ENCODE results near the gene TET1. TPM values are rescaled to one million over a fixed set of nuclear protein-coding genes. Genes with fewer than 3 reads are reported as not detected.
A peak's percentile ranks its signal among the peaks of the same experiment; 100 is the strongest.
"Not testable (repeated sequence)": the region's sequence is repeated elsewhere in the genome, so short reads cannot be mapped to it uniquely, and the experiment has no call there.

TET1 gene
- total RNA-seq, 2 experiments from 2014 or later = 0.72 to 0.82 TPM

GRCh38 chr10:68559251-68559650 is 886 bp upstream of the TET1 start:
- Mint-ChIP-seq H3K27ac (no peak overlapping the region), H3K4me1 (peaks cover 17% of the 10 kb centered on the region), H3K36me3 (peaks cover 2% of the 10 kb centered on the region), H3K9me3 (no peaks in the 10 kb centered on the region), H3K4me3 (no peak overlapping the region), H3K27me3 (peaks cover 60% of the 10 kb centered on the region)
- no peak for DNase-seq

GRCh38 chr10:68559841-68560185 is 324 bp upstream of the TET1 start:
- H3K27me3 Mint-ChIP-seq = peaks cover 65% of the 10 kb centered on the region

GRCh38 chr10:68560943-68561864 is 1.1 kb downstream of the TET1 start:
- Mint-ChIP-seq H3K27me3 (peaks cover 70% of the 10 kb centered on the region), H3K4me1 (peaks cover 17% of the 10 kb centered on the region), H3K27ac (no peak overlapping the region), H3K9me3 (no peaks in the 10 kb centered on the region), H3K4me3 (peak overlapping the region; percentile 74), H3K36me3 (peaks cover 2% of the 10 kb centered on the region)
- DNase-seq = peak; percentile 8

More at GRCh38 chr10:68559841-68560185, 324 bp upstream of the TET1 start:
- Mint-ChIP-seq H3K9me3 (no peaks in the 10 kb centered on the region), H3K27ac (no peak overlapping the region), H3K4me3 (peak overlapping the region; percentile 46), H3K4me1 (peaks cover 17% of the 10 kb centered on the region), H3K36me3 (peaks cover 2% of the 10 kb centered on the region)
- DNase-seq = peak; percentile 8

- no peak for DNase-seq
- H3K27ac Mint-ChIP-seq = no peak overlapping the region
- peaks cover 79% of the 10 kb centered on the region for H3K27me3 Mint-ChIP-seq
- H3K4me1 Mint-ChIP-seq = peaks cover 18% of the 10 kb centered on the region
- peak overlapping the region; percentile 42 for H3K4me3 Mint-ChIP-seq
- peaks cover 2% of the 10 kb centered on the region for H3K36me3 Mint-ChIP-seq
- no peaks in the 10 kb centered on the region for H3K9me3 Mint-ChIP-seq
Observed at GRCh38 chr10:68561865-68562649, 1.9 kb downstream of the TET1 start.

- no peak for DNase-seq
- peaks cover 19% of the 10 kb centered on the region for H3K4me1 Mint-ChIP-seq
- H3K9me3 Mint-ChIP-seq = no peaks in the 10 kb centered on the region
- H3K36me3 Mint-ChIP-seq = peaks cover 2% of the 10 kb centered on the region
- no peak overlapping the region for H3K4me3 Mint-ChIP-seq
- H3K27ac Mint-ChIP-seq = no peak overlapping the region
- peaks cover 73% of the 10 kb centered on the region for H3K27me3 Mint-ChIP-seq
Observed at GRCh38 chr10:68562661-68563570, 2.8 kb downstream of the TET1 start.

GRCh38 chr10:68564712-68565111 is 4.6 kb downstream of the TET1 start:
- Mint-ChIP-seq H3K27ac (no peak overlapping the region), H3K27me3 (peaks cover 55% of the 10 kb centered on the region), H3K36me3 (peaks cover 1% of the 10 kb centered on the region), H3K4me1 (peaks cover 17% of the 10 kb centered on the region), H3K9me3 (no peaks in the 10 kb centered on the region), H3K4me3 (no peak overlapping the region)
- no peak for DNase-seq

GRCh38 chr10:68565658-68566057 is 5.5 kb downstream of the TET1 start:
- Mint-ChIP-seq H3K9me3 (no peaks in the 10 kb centered on the region), H3K27me3 (peaks cover 51% of the 10 kb centered on the region), H3K36me3 (no peaks in the 10 kb centered on the region), H3K4me1 (peaks cover 15% of the 10 kb centered on the region), H3K4me3 (no peak overlapping the region), H3K27ac (no peak overlapping the region)
- no peak for DNase-seq

GRCh38 chr10:68566351-68566750 is 6.2 kb downstream of the TET1 start:
- Mint-ChIP-seq H3K4me1 (peaks cover 11% of the 10 kb centered on the region), H3K27me3 (peaks cover 46% of the 10 kb centered on the region), H3K27ac (no peak overlapping the region), H3K9me3 (no peaks in the 10 kb centered on the region), H3K36me3 (no peaks in the 10 kb centered on the region), H3K4me3 (no peak overlapping the region)
- DNase-seq = no peak

GRCh38 chr10:68566955-68567354 is 6.8 kb downstream of the TET1 start:
- no peaks in the 10 kb centered on the region for H3K36me3 Mint-ChIP-seq
- no peak overlapping the region for H3K4me3 Mint-ChIP-seq
- no peak for DNase-seq
- no peaks in the 10 kb centered on the region for H3K9me3 Mint-ChIP-seq
- peaks cover 7% of the 10 kb centered on the region for H3K4me1 Mint-ChIP-seq
- H3K27me3 Mint-ChIP-seq = peaks cover 42% of the 10 kb centered on the region
- no peak overlapping the region for H3K27ac Mint-ChIP-seq

GRCh38 chr10:68572151-68572550 is 12.0 kb downstream of the TET1 start:
- DNase-seq = no peak
- Mint-ChIP-seq H3K4me1 (peaks cover 4% of the 10 kb centered on the region), H3K36me3 (no peaks in the 10 kb centered on the region), H3K27me3 (no peaks in the 10 kb centered on the region), H3K9me3 (no peaks in the 10 kb centered on the region), H3K4me3 (no peak overlapping the region), H3K27ac (no peak overlapping the region)

- DNase-seq = no peak
- H3K36me3 Mint-ChIP-seq = no peaks in the 10 kb centered on the region
- peaks cover 4% of the 10 kb centered on the region for H3K4me1 Mint-ChIP-seq
- no peak overlapping the region for H3K27ac Mint-ChIP-seq
- H3K9me3 Mint-ChIP-seq = no peaks in the 10 kb centered on the region
- no peaks in the 10 kb centered on the region for H3K27me3 Mint-ChIP-seq
- no peak overlapping the region for H3K4me3 Mint-ChIP-seq
Observed at GRCh38 chr10:68574051-68574450, 13.9 kb downstream of the TET1 start.

- H3K27ac Mint-ChIP-seq = no peak overlapping the region
- H3K27me3 Mint-ChIP-seq = no peaks in the 10 kb centered on the region
- no peaks in the 10 kb centered on the region for H3K36me3 Mint-ChIP-seq
- DNase-seq = no peak
- peaks cover 4% of the 10 kb centered on the region for H3K4me1 Mint-ChIP-seq
- no peaks in the 10 kb centered on the region for H3K9me3 Mint-ChIP-seq
- no peak overlapping the region for H3K4me3 Mint-ChIP-seq
Observed at GRCh38 chr10:68576118-68576517, 16.0 kb downstream of the TET1 start.

GRCh38 chr10:68578974-68579373 is 18.8 kb downstream of the TET1 start:
- H3K4me3 Mint-ChIP-seq = no peak overlapping the region
- no peaks in the 10 kb centered on the region for H3K27me3 Mint-ChIP-seq
- DNase-seq = no peak
- no peaks in the 10 kb centered on the region for H3K36me3 Mint-ChIP-seq
- H3K4me1 Mint-ChIP-seq = no peaks in the 10 kb centered on the region
- H3K27ac Mint-ChIP-seq = no peak overlapping the region
- H3K9me3 Mint-ChIP-seq = no peaks in the 10 kb centered on the region

- H3K27me3 Mint-ChIP-seq, H3K4me3 Mint-ChIP-seq, H3K36me3 Mint-ChIP-seq, H3K9me3 Mint-ChIP-seq, H3K4me1 Mint-ChIP-seq, H3K27ac Mint-ChIP-seq, DNase-seq: not testable (repeated sequence)
Observed at GRCh38 chr10:68584187-68584586, 24.1 kb downstream of the TET1 start.

Data from activated naive CD8-positive, alpha-beta T cell treated with anti-CD3 and anti-CD28 coated beads for 36 hours (primary cell).